HCT116 (cell line): ENCODE measurements around the gene SCGB1D2.

Experiments used
- CTCF ChIP-seq, 3 experiments: fragments of 200-600 bp in 1 of 3; sonication (generic) in 1 of 3; IDR thresholded peaks in 2 of 3; conservative IDR thresholded peaks in 1 of 3; 2 replicates each; pipeline ENCODE4 v1.5.1; 2012 to 2017; ENCODE audit warnings: low read depth in 2 of 3, low read length in 2 of 3, antibody characterized with exemption in 1 of 3, borderline replicate concordance in 1 of 3, control low read depth in 1 of 3, mild to moderate bottlenecking in 1 of 3, mixed read lengths in 1 of 3, mixed run types in 1 of 3, moderate library complexity in 1 of 3; ENCODE audit not compliant: insufficient read depth in 1 of 3
- EGR1 ChIP-seq: IDR thresholded peaks from 2 replicates; pipeline ENCODE4 v1.6.1; 2012; ENCODE audit warnings: low read depth
- EZH2phosphoT487 ChIP-seq: fragments of 200-600 bp; IDR thresholded peaks from 2 replicates; pipeline ENCODE4 v1.6.1; 2018; ENCODE audit warnings: antibody characterized with exemption, borderline replicate concordance
- JUND ChIP-seq: IDR thresholded peaks from 2 replicates; pipeline ENCODE4 v1.6.1; 2012
- MAX ChIP-seq: IDR thresholded peaks from 2 replicates; pipeline ENCODE4 v1.6.1; 2012
- POLR2A ChIP-seq: IDR thresholded peaks from 2 replicates; pipeline ENCODE4 v1.7.0; 2011; ENCODE audit warnings: borderline replicate concordance; ENCODE audit not compliant: insufficient read depth, insufficient read length; ENCODE audit errors: extremely low read depth
- RAD21 ChIP-seq: IDR thresholded peaks from 2 replicates; pipeline ENCODE4 v1.6.1; 2012; ENCODE audit warnings: low read depth, mild to moderate bottlenecking
- SP1 ChIP-seq: IDR thresholded peaks from 2 replicates; pipeline ENCODE4 v1.6.1; 2012; ENCODE audit warnings: low read depth
- SRF ChIP-seq: IDR thresholded peaks from 2 replicates; pipeline ENCODE4 v1.6.1; 2012; ENCODE audit warnings: low read depth
- ZNF274 ChIP-seq: fragments of 200-500 bp; sonication (Bioruptor generic); IDR thresholded peaks from 2 replicates; pipeline ENCODE4 v1.6.1; 2014; ENCODE audit warnings: mild to moderate bottlenecking, low read depth, low read length, inconsistent platforms

GRCh38 chr11:62236187-62236586, 5.9 kb upstream of the SCGB1D2 start:
- no peak for TF ChIP-seq RAD21
- TF ChIP-seq CTCF (IDR thresholded peaks at IDR 0.05 in 2 of 3, conservative IDR thresholded peaks at IDR 0.05 in 1 of 3; ENCODE audit: borderline replicate concordance in 1 of 3, insufficient read depth in 1 of 3, low read depth in 2 of 3, low read length in 2 of 3), result no peak
- no peak for TF ChIP-seq POLR2A
- no peak for TF ChIP-seq JUND
- no peak for TF ChIP-seq SP1
- TF ChIP-seq EGR1, result no peak
- TF ChIP-seq SRF, result no peak
- no peak for TF ChIP-seq MAX
- no peak for TF ChIP-seq ZNF274
- TF ChIP-seq EZH2phosphoT487, result no peak
